Measurements from ENCODE around the gene MFRP. TPM values are rescaled to one million over a fixed set of nuclear protein-coding genes. Genes with fewer than 3 reads are reported as not detected.

The MFRP gene
- total and polyA plus RNA-seq, 9 of the 15 experiments (the other 6 are each of a cell fraction or from before 2014, with no cell fraction given), result not detected

GRCh38 chr11:119381181-119381988 lies 34.9 kb upstream of the MFRP start, which contains the start of gene USP2 (continued):
- TF ChIP-seq HES1 (IDR thresholded peaks at IDR 0.05; ENCODE audit: low read depth), result no peak
- TF ChIP-seq FOXJ3 (CRISPR knock-in tag; IDR thresholded peaks at IDR 0.05), result peak; percentile 95
- peak; percentile 59 for TF ChIP-seq TBP (optimal IDR thresholded peaks at IDR 0.05; ENCODE audit: low read depth, low read length)
- TF ChIP-seq ZNF263 (CRISPR knock-in tag; IDR thresholded peaks at IDR 0.05; ENCODE audit: borderline replicate concordance), result peak; percentile 48
- TF ChIP-seq TEAD1 (CRISPR knock-in tag; IDR thresholded peaks at IDR 0.05), result 0 out of 4 replicates have a peak, but pooled peaks of 1 of the 2 experiments have one; percentile 70
- TF ChIP-seq SRF (CRISPR knock-in tag; IDR thresholded peaks at IDR 0.05), result peak in 1 of 2 experiments; percentile 85; a peak in 2 of 4 replicates
- TF ChIP-seq SIN3A (IDR thresholded peaks at IDR 0.05; ENCODE audit: borderline replicate concordance in 2 of 2, control insufficient read depth in 1 of 2, low read depth in 2 of 2, low read length in 2 of 2), result peak; percentile 99
- TF ChIP-seq ZNF134 (CRISPR knock-in tag; conservative IDR thresholded peaks at IDR 0.05), result no peak
- 0 out of 2 replicates have a peak, but pooled peaks have one; percentile 55 for TF ChIP-seq ZKSCAN1 (IDR thresholded peaks at IDR 0.05; ENCODE audit: low read depth, low read length)
- peak; percentile 58; the same call in 1 of the 2 replicates for TF ChIP-seq SMAD4 (CRISPR knock-in tag; conservative IDR thresholded peaks at IDR 0.05)
- TF ChIP-seq ZNF232 (CRISPR knock-in tag; IDR thresholded peaks at IDR 0.05), result 0 out of 2 replicates have a peak, but pooled peaks have one; percentile 29
- no peak for TF ChIP-seq ZNF140 (CRISPR knock-in tag; IDR thresholded peaks at IDR 0.05)
- TF ChIP-seq NRF1 (conservative IDR thresholded peaks at IDR 0.05 in 1 of 2, IDR thresholded peaks at IDR 0.05 in 1 of 2), result peak; percentile 68 to 77
- no peak for TF ChIP-seq MYBL2 (IDR thresholded peaks at IDR 0.05; ENCODE audit: low read depth)
- TF ChIP-seq MYBL2 (CRISPR knock-in tag; IDR thresholded peaks at IDR 0.05; ENCODE audit: borderline replicate concordance), result no peak
- no peak for TF ChIP-seq RBM34 (IDR thresholded peaks at IDR 0.05; ENCODE audit: borderline replicate concordance, insufficient read depth, low read length)
- TF ChIP-seq SP1 (CRISPR knock-in tag; IDR thresholded peaks at IDR 0.05), result peak; percentile 95
- TF ChIP-seq ZNF395 (CRISPR knock-in tag; IDR thresholded peaks at IDR 0.05), result peak; percentile 73
- TF ChIP-seq MAZ (CRISPR knock-in tag; conservative IDR thresholded peaks at IDR 0.05 in 1 of 2, IDR thresholded peaks at IDR 0.05 in 1 of 2), result peak; percentile 95 to 99
- TF ChIP-seq KLF1 (tag; IDR thresholded peaks at IDR 0.05), result peak; percentile 65; the same call in 1 of the 2 replicates
- TF ChIP-seq, protein P1, sequence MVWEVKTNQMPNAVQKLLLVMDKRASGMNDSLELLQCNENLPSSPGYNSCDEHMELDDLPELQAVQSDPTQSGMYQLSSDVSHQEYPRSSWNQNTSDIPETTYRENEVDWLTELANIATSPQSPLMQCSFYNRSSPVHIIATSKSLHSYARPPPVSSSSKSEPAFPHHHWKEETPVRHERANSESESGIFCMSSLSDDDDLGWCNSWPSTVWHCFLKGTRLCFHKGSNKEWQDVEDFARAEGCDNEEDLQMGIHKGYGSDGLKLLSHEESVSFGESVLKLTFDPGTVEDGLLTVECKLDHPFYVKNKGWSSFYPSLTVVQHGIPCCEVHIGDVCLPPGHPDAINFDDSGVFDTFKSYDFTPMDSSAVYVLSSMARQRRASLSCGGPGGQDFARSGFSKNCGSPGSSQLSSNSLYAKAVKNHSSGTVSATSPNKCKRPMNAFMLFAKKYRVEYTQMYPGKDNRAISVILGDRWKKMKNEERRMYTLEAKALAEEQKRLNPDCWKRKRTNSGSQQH (CRISPR knock-in tag; IDR thresholded peaks at IDR 0.05), result no peak
- peak; percentile 44 for TF ChIP-seq TAF1 (IDR thresholded peaks at IDR 0.05; ENCODE audit: control insufficient read depth, extremely low read depth, insufficient read depth, low read length, severe bottlenecking)
- TF ChIP-seq YY1 (IDR thresholded peaks at IDR 0.05; ENCODE audit: borderline replicate concordance in 1 of 3, control insufficient read depth in 1 of 3, extremely low read depth in 1 of 3, insufficient read depth in 3 of 3, insufficient read length in 1 of 3, insufficient replicate concordance in 2 of 3, low read depth in 1 of 3, low read length in 2 of 3), result peak in 2 of 3 experiments; percentile 45 to 60

Measured in K562 (cell line).